HT1080 (cell line): ENCODE data around the gene TBRG1. TPM values are rescaled to one million over a fixed set of nuclear protein-coding genes. Genes with fewer than 3 reads are reported as not detected.

Experiments used
- DNase-seq: peaks from one replicate; pipeline ENCODE4 v3.0.0-alpha.2; 2015; ENCODE audit warnings: low read depth
- polyA plus RNA-seq, 2 experiments: library from polyadenylated mRNA; depleted of rRNA; stranded (reverse); fragments of >200 nt; gene quantifications; 2 replicates each; pipeline ENCODE4 v1.2.3, GENCODE V29; 2015
- total RNA-seq: library from RNA; depleted of rRNA; stranded (reverse); fragments of >200 nt; shearing (Covaris generic); gene quantifications from 2 replicates; pipeline ENCODE4 v1.2.3, GENCODE V29; 2014; rRNA removed

The TBRG1 gene, protein sequence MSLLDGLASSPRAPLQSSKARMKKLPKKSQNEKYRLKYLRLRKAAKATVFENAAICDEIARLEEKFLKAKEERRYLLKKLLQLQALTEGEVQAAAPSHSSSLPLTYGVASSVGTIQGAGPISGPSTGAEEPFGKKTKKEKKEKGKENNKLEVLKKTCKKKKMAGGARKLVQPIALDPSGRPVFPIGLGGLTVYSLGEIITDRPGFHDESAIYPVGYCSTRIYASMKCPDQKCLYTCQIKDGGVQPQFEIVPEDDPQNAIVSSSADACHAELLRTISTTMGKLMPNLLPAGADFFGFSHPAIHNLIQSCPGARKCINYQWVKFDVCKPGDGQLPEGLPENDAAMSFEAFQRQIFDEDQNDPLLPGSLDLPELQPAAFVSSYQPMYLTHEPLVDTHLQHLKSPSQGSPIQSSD
- 42.9 and 52.7 TPM in 2 replicates for total RNA-seq
- polyA plus RNA-seq (2015; cell fraction: cytosol; rRNA removed) = 34.5 and 36.4 TPM in 2 replicates
- polyA plus RNA-seq (2015; cell fraction: nucleus; rRNA removed) = 54.0 and 65.7 TPM in 2 replicates

DNA sequence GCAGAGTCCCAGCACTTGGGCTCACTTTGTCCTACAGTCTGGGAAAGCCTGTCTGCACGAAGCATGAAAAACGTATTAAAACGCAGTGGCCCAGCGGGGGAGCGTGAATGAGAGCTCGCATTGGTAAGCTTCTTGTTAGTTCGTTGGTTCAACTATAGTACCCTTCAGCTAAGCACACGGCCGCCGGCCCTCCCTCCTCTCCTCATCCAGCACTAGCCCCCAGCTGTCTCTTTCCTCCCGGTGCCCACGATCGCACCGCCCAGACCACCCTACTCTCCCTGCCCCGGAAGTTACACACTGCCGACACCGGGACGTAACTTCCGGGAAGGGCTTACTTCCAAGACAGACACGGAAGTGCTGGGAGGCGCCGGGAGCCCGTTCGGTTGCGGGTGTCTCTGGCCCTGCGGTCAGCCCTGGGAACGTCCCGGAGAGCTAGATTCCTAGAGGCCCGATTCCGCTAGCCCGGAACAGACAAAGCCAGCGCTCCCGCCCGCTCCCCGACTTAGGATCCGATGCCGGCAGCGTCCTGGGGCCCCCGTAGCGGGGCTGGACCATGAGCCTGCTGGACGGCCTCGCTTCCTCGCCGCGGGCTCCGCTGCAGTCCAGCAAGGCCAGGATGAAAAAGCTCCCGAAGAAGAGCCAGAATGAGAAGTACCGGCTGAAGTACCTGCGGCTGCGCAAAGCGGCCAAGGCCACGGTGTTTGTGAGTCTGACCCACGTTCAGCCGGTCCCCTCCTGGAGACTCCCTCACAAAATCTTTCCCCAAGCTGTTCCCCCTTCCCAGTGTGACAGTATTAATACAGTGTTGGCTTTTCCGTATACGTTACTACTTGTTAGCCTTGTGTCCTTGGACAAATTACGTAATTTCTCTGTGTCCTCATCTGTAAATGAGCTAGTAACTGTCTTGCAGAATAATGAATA, at the start of gene TBRG1:
Gene TBRG1, plus strand, starts transcription at position 334 of the 921 bp plus-strand sequence. Its CDS starts 220 bp downstream, at position 554.
- peak; percentile 89 for DNase-seq

DNA sequence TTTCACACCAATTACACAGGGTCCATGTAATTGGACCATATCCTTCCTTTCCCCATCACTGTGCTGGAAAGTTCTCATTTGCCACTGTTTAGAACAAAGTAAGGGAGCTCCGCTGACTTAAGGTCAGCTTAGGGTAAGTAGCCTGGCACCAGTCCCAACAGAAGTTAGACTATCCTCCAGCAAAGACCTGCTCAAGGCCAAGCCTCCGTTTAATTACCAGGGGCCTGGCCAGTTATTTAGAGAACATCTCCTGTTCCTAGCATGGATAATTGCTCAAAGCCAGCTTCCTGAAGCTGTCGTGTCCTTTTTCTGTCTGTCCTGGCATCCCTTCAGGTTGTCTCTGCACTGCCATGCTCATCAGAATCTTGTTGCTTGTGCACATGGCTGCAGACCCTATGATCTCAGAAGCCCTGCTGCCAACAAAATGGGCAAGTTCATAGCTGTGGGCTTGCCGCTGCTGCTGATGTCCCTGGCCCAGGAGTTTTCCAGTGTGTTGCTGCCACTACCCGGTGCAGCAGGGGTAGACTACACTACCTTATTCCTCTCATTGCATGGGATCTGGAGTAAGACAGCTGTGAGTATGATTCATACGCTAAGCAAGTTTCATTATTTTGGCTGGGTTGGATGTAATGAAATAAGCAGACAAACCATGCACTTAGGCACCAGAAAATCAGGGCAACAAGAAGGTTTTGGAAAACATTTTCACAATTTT, 44.8 kb upstream of the TBRG1 start:
- DNase-seq = no peak

DNA sequence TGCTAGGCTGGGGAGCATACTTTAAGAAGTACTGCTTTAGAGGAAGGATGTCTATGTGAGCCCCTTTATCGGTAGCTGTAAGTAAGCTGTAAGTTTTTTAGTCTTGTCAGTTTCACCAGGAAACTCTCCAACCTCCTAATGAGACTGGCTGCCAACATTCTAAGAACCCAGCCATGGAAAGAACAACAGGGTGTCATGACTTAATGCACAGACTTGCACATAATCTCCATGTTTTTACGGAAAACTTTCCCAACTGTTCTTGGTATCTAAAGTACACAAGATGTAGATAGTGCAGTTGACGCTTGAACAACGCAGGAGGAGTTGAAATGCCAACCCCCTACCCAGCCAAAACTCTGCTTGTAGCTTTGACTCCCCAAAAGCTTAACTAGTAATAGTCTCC, 43.9 kb upstream of the TBRG1 start:
- DNase-seq = no peak

DNA sequence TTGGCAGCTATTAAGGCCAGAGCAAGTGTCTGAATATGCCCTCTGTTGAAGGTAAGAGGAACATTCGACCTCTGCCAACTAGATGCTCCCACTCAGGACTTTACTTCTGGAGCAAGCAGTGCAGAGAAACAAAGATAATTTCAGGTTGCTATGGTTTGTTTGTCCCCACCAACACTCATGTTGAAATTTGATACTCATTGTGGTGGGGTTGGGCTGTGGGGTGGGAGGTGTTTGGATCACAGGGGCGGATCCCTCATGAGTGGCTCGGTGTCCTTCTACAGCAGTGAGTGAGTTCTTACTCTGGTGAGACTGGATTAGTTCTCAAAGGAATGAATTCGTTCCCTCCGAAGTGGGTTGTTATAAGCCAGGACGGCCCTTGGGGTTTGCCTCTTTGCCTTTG, 40.8 kb upstream of the TBRG1 start:
- no peak for DNase-seq

DNA sequence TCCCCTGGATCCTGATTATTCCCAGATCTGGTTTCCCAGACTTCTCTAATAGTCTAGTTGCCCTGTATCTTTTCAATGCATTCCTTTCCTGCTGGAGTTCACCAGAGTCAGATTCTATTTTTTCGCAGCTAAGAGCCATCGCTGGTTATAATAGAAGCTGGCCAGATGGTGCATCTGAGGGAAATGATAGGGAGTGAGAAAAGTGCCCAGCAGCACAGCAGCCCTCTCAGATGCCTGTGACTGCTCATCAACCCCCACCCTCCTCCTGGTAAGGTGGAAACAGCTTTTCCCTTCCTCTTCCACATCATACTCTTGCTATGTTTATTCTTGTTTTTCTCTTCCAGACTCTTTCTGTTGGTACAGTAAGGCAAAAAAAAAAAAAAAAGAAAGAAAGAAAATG, 40.1 kb upstream of the TBRG1 start:
- DNase-seq = no peak

DNA sequence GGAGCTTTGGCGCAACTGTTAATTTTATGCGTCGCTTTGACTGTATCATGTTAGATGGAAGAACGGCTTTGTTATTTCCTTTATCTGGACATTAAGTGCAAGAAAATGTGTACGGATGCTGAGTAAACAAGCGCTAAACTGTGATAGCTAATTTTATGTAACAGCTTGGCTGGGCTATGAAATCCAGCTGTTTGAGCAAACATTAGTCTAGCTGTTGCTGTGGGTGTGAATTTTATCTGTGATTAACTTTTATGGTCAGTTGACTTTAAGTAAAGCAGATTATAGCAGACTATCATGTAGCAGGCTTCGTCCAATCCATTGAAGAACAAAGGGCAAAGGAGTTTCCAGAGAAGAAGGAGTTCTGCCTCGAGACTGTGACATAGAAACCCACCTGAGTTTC, 38.9 kb upstream of the TBRG1 start:
- DNase-seq = no peak

DNA sequence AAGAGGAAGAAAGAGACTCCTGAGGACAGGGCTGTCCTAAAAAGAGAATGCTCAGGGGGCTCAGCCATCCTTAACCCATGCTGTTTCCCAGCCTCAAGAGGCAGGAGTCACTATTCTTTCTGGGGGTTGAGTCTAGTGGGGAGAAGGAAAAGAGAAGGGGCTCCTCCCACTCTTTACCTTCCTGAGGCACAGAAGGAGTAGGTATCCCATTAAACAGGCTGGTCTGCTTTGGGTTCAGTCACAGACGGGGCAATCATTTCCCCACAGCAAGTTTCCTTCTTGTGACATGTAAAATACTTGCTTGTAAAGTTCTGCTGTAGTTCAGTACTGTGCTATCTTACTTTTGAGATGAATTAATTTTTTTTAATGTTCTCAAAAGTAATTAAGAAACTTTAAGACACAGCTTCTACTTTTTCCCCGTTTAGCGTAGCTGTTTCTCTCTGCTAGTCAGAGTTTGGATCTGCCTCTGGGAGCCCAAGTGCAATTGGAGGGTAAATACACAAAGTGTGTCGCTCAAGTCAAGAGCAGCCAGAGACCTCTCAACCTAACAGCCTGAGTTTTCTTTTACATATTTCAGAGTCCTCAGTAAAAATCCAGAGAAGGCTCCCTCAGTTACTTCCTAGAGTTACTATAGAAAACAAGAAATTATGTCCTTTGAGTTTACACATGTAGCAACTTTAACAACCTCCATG, 37.8 kb upstream of the TBRG1 start:
- no peak for DNase-seq

DNA sequence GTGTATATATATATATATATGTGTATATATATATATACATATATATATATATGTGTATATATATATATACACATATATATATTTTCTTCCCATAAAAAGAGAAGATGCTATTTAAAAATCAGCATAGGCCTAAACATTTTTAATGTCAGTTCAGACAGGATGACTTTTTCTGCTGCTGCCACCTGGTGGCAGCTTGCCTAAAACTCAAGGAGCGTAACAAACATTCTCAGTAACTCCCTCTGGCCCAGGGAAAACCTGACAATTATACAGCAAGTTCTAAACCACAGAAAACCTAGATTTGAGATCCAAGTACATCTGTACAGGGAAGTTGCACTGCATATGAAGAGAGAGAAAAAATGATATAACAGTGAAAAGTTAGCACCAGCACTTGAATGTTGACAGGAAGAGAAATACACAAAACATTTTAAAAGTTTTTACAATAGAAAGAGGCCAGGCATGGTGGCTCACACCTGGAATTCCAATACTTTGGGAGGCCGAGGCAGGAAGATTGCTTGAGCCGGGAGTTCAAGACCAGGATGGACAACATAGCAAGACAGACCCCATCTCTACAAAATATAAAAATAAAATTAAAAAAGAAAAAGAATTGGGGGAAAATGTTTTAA, 36.3 kb upstream of the TBRG1 start:
- DNase-seq = peak; percentile 50

DNA sequence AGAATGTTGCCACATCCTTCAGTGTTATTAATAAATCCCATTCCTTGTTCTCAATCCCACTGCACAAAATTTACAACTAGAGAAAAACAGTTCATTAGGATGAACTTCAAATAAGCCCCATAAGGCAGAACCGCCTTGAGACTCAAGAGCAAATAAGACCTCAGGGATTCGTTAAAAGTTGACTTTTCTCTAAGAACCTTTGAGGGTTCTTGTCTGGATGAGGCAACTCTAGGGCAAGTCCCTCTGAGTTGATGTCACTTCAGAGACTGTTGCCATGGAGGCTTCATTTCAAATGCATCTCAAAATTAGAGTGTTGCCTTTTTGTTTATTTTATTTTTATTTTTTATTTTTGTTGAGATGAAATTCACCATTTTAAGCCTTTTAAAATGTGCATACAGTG, 31.2 kb upstream of the TBRG1 start:
- no peak for DNase-seq

DNA sequence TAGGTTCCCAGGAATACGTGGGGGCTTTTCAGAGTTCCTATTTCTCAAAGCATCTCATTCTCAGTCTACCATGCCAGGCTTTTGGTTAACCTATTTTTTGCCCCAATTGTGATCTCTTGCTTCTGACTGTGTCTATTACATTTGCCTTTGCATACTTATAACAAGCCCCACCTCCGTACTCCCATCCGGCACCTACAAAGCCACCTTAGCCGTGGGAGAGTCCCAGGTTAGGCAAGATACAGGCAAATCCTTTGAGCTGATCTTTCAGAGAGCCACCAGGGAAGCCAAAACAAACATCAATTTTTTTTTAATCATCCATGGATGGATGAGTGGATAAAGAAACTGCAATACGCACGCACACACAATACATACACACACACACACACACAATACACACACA, 30.0 kb upstream of the TBRG1 start:
- DNase-seq = no peak

DNA sequence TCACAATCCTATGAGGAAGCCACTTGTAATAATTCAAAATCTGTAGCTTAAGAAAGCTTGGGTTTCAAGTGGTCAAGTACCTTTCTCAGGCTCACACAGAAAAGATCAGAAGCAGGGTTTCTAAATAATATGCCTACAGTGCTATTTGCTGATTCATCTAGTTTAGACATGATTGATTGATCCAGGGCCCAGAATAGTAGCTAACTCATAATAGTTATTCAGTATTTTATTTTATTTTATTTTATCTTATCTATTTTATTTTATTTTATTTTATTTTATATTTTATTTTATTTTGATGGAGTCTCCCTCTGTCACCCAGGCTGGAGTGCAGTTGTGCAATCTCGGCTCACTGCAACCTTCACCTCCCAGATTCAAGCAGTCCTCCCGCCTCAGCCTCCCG, 27.4 kb upstream of the TBRG1 start:
- DNase-seq = no peak

DNA sequence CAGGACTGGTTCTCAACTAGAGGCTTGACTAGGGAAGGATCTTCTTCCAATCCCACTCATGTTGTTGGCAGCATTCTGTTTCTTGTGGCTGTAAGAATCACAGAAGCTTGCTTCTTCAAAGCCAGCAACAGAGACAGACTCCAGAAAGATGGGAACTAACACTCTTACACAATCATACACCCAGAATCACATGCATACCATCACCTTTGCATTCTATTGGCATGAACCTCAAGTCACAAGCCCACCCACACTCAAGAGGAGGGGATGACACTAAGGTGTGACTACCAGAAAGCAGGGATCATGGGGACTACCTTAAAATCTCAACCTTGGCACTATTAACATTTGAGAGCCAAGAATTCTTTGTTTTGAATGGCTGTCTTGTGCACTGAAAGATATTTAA, 25.0 kb upstream of the TBRG1 start:
- DNase-seq = no peak

DNA sequence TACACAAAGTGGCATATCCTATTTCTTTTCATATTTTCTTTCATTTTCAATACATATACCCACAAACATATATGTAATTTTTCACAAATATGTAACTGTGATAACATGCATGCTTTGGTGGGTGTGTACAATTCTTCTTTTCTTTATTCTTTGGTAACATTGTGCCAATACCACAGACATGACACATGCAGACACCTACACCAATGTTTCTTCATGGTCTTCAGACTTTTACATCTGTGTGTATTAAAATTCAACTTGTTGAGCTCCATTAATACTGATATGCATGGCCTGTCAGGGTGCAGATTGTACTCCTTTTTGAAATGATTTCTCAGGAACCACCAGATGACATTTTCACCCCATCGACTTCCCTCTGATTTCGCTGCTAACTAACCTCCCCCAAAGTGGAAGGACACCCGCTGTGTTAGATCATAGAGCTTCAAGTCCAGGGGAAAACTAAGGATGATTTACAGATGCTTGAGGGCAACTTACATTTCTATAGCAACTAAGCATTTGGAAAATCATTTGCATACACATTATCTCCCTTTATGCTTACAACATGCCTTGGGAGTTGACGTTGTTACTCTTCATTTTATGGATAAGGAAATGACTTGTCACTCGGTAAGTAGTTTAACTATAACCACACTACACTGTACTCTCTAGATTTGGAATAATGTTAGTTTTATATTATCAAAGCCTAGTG, 21.9 kb upstream of the TBRG1 start:
- DNase-seq = no peak

DNA sequence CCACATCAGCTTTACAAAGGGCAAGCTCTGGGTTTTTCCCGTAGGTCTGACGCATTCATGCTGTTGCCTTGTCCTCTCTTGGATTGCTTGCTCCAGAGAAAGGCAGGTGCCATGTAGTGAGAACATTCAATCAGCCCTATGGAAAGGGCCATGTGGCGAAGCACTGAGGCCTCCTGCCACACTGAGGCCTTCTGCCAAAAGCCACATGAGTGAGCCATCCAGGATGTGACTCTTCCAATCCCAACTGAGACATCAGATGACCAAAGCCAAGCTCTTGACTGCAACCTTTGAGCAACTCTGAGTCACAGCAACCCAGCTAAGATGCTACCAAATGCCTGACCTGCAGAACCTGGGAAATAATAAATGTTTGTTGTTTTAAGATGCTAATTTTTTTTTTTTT, 20.5 kb upstream of the TBRG1 start:
- DNase-seq = peak; percentile 99

DNA sequence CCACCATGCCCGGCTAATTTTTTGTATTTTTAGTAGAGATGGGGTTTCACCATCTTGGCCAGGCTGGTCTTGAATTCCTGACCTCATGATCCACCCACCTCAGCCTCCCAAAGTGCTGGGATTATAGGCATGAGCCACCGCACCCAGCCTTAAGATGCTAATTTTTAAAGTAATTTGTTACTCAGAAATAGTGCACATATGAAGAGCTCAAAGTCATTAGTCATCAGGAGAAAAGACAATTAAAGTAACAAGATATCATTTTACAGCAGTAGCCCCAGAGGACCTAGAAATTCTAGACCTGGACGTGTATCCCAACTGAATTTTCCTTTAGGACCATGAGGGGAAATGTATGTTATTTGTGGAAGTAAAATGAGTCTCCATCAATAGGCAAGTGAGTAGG, 19.9 kb upstream of the TBRG1 start:
- peak; percentile 73 for DNase-seq

DNA sequence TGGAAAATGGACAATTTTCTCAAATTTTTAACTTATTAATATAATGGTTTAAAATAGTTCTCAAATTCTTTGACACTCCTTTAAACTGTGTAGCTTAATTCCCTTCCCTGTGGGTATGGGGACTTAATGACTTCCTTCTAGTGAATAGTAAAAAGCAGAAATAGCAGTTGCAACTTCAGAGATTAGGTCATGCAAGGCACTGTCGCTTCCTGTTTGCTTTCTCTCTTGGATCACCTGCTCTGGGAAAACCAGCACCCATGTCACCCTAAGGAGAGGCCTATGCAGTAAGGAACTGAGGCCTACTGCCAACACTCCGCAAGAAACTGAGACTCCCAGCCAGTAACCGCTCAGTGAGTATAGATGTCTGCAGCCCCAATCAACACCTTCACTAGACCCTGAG, 16.9 kb upstream of the TBRG1 start:
- no peak for DNase-seq

DNA sequence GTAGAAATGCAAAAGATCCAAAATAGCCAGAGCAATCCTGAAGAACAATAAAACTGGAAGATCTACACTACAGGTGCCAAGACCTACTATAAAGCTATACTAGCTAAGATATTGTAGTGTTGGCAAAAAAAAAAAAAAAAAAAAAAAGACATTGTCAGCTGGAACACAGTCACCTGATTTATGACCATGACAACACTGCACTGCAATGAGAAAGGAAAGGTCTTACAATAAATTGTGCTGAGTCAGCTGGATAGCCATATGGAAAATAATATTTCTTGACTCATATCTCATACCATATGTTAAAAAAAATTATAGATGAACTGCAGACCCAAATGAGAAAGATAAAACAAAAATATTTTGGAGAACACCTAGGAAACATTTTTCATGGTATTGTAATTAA, 14.5 kb upstream of the TBRG1 start:
- DNase-seq = no peak

DNA sequence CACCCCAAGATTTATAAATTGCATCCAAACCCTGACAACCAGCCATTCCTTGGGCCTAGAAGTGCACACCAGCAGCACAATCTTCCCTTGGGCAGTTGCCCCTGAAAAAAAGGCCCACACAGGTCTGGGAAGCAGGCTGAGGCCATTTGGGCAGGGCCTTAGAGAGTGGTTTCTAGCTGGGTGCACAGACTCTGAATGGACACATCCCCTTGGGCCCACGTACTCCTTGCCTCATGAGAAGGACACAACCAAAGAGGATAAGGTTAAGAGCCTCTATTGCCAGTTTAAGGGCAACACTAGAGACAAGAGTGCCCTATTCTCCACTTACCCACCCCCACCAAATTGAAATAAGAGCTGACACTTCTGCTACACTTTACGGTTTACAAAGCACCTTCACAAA, 12.4 kb upstream of the TBRG1 start:
- no peak for DNase-seq

DNA sequence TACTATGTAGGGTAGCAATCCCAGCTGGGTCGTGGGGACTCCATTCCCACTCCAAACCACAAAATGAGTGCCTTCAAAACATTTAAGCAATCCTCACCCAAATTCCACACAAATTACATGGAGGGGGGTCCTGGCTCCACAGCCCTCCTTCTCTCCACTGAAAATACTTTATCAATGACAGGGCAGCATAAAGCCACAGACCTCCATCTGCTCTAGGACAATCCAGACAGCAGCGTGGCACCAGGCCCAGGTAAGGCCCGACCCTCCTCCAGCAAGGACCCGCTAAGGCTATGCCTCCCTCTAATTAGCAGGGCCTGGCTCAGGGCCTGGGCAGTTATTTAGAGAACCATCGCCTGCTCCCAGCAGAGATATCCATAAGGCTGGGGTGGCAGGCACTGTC, 11.6 kb upstream of the TBRG1 start, which contains the start of gene PANX3:
Gene PANX3, plus strand, starts transcription at position 365 of the 400 bp plus-strand sequence. CDS start 129 bp downstream, outside the sequence.
- DNase-seq = no peak

DNA sequence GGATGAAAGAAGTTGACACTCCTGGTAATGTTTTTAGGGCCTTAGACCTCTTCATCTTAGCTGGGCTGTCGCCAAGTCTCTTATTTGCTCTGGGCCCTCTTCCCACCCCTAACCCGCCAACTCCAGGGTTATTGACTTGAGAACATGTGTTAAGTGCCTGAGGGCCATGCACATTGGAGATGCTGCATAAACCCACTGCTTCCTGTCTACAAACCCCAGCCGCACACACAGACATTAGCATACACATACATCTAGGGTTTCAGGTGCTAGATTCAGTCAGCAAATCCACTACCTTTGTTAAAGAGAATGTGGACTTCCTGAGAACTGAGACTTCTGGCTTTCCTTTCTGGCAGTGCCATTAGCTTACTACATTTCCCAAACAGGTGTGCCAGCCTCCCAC, 10.6 kb upstream of the TBRG1 start:
- DNase-seq = no peak
